Adrenal gland (tissue), 12 donors: ENCODE data around the gene PM20D1. TPM values are rescaled to one million over a fixed set of nuclear protein-coding genes. Genes with fewer than 3 reads are reported as not detected.

ENCODE experiments used
- DNase-seq, 7 donors: peaks; one replicate each; pipeline ENCODE4 v3.0.0-alpha.2; 2019 to 2020
- H3K27ac ChIP-seq, 5 donors: fragments of 200-600 bp; sonication (generic) in 4 of 5; 1 replicate in 3 of 5; 2 replicates in 2 of 5; pipeline versions ENCODE4 v1.5.1 to v1.8.0; 2016 to 2020; ENCODE audit warnings: mild to moderate bottlenecking in 1 of 5
- H3K27me3 ChIP-seq: fragments of 200-600 bp; 2 replicates; pipeline ENCODE4 v1.8.0; 2021
- H3K36me3 ChIP-seq, 2 donors: fragments of 200-600 bp; replicated peaks in 1 of 2; 1 replicate in 1 of 2; 2 replicates in 1 of 2; pipeline versions ENCODE4 v1.5.1 to v1.8.0; 2018 to 2022
- H3K4me1 ChIP-seq, 2 donors: fragments of 200-600 bp; replicated peaks in 1 of 2; 1 replicate in 1 of 2; 2 replicates in 1 of 2; pipeline versions ENCODE4 v1.5.1 to v1.8.0; 2018 to 2021
- H3K4me3 ChIP-seq, 4 donors: fragments of 200-600 bp; sonication (generic) in 3 of 4; one replicate each; pipeline ENCODE4 v1.5.1; 2016 to 2018
- H3K9me3 ChIP-seq, 3 donors: fragments of 200-600 bp; sonication (generic) in 1 of 3; replicated peaks in 1 of 3; 1 replicate in 2 of 3; 2 replicates in 1 of 3; pipeline versions ENCODE4 v1.5.1 to v1.8.0; 2016 to 2021
- POLR2A ChIP-seq, 2 donors: fragments of 450-650 bp; IDR thresholded peaks; one replicate each; pipeline ENCODE4 v1.6.1; 2017; ENCODE audit warnings: antibody characterized with exemption in 2 of 2, mild to moderate bottlenecking in 2 of 2, moderate library complexity in 1 of 2
- WGBS, 4 donors: extraction: QIAGEN DNeasy Blood & Tissue Kit in 2 of 4; methylation state at CpG; one replicate each; pipeline versions ENCODE4 v1.1.5 to v1.1.7; 2013 to 2017; 5-methylcytosine and 5-hydroxymethylcytosine counted together
- intact Hi-C, 2 donors: fragments of 100-400 bp; cut with DNase I; formaldehyde crosslinking; loops; one replicate each; pipeline versions ENCODE4 v1.14.1 to v1.15.0; 2022 to 2023
- polyA plus RNA-seq, 3 donors: library from polyadenylated mRNA; stranded (reverse); fragments of 200-250 nt in 2 of 3; fragments of 350-450 nt in 1 of 3; fragmentation: Illumina TruSeq in 1 of 3; extraction: RNeasy Lipid Tissue Mini Kit (QIAGEN cat#74804) in 1 of 3; gene quantifications; one replicate each; pipeline ENCODE4 v1.2.3, GENCODE V29; 2013 to 2014
- total RNA-seq, 9 donors: library from RNA; depleted of rRNA in 4 of 9; stranded (reverse); fragments of >200 nt in 4 of 9; fragments of 120-200 nt in 1 of 9; fragmentation: NEBNext Ultra II Directional in 1 of 9; extraction: Animal tissue kit (Norgen Biotek cat#: 25700) in 1 of 9; gene quantifications; one replicate each; pipeline versions ENCODE4 v1.1.0 to v1.2.4, GENCODE V29; 2013 to 2023
- TF ChIP-seq, protein P1 (sequence below), 6 experiments: fragments of 450-650 bp in 4 of 6; fragments of 200-600 bp in 2 of 6; sonication (generic) in 1 of 6; IDR thresholded peaks; 1 replicate in 5 of 6; 2 replicates in 1 of 6; pipeline versions ENCODE4 v1.5.1 to v1.8.0; 2016 to 2021; ENCODE audit warnings: antibody characterized with exemption in 6 of 6, mild to moderate bottlenecking in 2 of 6, moderate library complexity in 1 of 6
- donor health status: healthy with polysubstance abuse.
- donor health status: Bipolar disorder and iron deficiency.
- donor health status: DM: yes; HTN: yes; CAD: no.
- donor health status: DM: no; HTN: no; CAD: no.
- donor health status: DM: no; HTN: no; CAD: no.
- donor health status: DM: yes; HTN: yes; CAD: no.

The PM20D1 gene
- total and polyA plus RNA-seq, 12 donors: 0.07 to 1.8 (median 0.48) TPM; not detected in 3

DNA sequence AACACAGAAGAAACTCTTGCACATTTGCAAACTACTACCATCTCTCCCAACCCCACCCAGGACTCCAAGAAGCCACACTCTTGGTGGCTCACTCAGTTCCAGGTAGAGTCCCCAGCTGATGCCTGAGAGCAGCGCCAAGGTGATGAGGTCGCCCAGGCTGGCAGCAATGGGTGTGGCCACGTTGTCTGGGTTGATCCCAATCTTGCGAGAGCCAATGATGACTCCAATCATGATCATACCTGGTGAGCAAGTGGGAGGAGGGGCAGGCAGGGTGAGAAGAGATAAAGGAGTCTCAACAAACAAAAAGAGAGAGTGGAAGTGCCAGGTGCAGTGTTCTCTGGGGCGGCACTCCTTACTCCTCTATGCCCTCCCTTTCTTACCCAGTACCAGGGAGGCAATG, 51.4 kb downstream of the PM20D1 start:
- TF ChIP-seq POLR2A (IDR thresholded peaks at IDR 0.05): no peak
- Histone ChIP-seq H3K4me3 (no peak overlapping the region), H3K27ac (no peak overlapping the region), H3K9me3 (no peaks in the 10 kb centered on the region), H3K27me3 (no peaks in the 10 kb centered on the region), H3K4me1 (no peaks in the 10 kb centered on the region), H3K36me3 (peaks cover 0 to 71% of the 10 kb centered on the region in 2 donors)
- no peak for DNase-seq
- intact Hi-C loops: loop anchor here (5.0 to 10.0 kb wide), 3 partner anchors 109 to 306 kb away; no protein-coding TSS in a partner anchor
- 76 to 95% (median 86%) methylated on average over 5 of the region's 5 CpGs for WGBS, 4 donors

DNA sequence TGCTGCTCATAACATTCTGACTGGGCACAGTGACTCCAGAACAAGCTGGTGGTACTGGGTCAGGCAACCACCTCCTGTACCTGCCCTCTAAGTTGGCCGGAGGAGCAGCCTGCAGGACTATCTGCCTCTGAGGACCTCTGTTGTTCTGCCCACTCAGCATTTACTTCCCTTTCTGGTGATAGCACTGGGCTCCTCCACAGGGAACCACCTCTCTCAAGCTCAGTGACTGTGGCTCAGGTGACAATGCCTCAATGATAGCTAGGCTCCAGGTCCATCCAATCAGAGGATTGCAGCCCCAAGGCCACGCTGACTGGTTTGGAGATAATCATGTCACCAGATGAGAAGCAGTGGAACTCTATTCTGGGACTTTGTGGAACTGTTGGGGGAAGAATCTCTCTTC, 52.8 kb downstream of the PM20D1 start:
- DNase-seq: peak in 1 of 7 donors; percentile 19
- Histone ChIP-seq H3K4me3 (no peak overlapping the region), H3K9me3 (no peaks in the 10 kb centered on the region), H3K4me1 (no peaks in the 10 kb centered on the region), H3K27ac (no peak overlapping the region), H3K27me3 (no peaks in the 10 kb centered on the region), H3K36me3 (peaks cover 0 to 80% of the 10 kb centered on the region in 2 donors)
- TF ChIP-seq POLR2A (IDR thresholded peaks at IDR 0.05): no peak
- TF ChIP-seq, protein P1, sequence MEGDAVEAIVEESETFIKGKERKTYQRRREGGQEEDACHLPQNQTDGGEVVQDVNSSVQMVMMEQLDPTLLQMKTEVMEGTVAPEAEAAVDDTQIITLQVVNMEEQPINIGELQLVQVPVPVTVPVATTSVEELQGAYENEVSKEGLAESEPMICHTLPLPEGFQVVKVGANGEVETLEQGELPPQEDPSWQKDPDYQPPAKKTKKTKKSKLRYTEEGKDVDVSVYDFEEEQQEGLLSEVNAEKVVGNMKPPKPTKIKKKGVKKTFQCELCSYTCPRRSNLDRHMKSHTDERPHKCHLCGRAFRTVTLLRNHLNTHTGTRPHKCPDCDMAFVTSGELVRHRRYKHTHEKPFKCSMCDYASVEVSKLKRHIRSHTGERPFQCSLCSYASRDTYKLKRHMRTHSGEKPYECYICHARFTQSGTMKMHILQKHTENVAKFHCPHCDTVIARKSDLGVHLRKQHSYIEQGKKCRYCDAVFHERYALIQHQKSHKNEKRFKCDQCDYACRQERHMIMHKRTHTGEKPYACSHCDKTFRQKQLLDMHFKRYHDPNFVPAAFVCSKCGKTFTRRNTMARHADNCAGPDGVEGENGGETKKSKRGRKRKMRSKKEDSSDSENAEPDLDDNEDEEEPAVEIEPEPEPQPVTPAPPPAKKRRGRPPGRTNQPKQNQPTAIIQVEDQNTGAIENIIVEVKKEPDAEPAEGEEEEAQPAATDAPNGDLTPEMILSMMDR (IDR thresholded peaks at IDR 0.05): no peak
- intact Hi-C loops: loop anchor here (5.0 to 10.0 kb wide), 3 partner anchors 110 to 308 kb away; no protein-coding TSS in a partner anchor
- 93 to 100% (median 98%) methylated on average over 1 to 2 of the region's 2 CpGs for WGBS, 4 donors

DNA sequence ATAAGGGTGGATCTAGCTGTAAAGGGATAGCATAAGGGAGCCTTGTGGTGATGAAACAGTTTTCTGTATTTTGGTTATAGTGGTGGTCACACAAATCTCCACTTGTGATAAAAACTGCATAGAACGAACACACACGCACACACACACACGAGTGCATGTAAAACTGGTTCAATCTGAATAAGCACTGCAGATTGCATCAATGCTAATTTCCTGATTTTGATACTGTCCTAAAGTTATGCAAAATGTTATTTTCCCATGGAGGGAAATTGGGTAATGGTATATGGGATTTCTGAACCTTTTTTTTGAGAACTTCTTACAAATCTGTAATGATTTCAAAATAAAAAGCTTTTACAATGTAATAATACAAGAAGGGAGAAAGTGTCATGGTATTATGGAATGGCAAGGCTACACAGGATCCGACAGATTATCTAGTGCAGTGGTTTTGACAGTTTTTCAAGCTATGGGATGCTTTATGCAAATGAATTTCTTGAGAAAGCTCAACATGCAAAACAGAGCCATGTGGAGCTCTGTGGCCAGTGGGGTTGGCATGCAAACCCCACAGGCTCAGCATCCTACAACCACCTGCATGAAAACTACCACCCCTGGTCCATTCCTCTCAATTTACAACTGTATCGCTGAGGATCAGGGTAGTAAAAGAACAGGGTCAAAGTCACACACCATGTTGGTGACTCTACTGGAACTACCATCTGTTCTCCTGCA, 55.8 kb downstream of the PM20D1 start:
- no peak for DNase-seq
- H3K4me3 ChIP-seq: no peak overlapping the region
- no peaks in the 10 kb centered on the region for H3K27me3 ChIP-seq
- no peaks in the 10 kb centered on the region for H3K9me3 ChIP-seq
- no peak overlapping the region for H3K27ac ChIP-seq
- TF ChIP-seq POLR2A (IDR thresholded peaks at IDR 0.05): no peak
- TF ChIP-seq, protein P1 (IDR thresholded peaks at IDR 0.05): no peak
- no peaks in the 10 kb centered on the region for H3K4me1 ChIP-seq
- 65 to 77% (median 73%) methylated on average over 5 of the region's 5 CpGs for WGBS, 4 donors
- intact Hi-C loops: loop anchor here (5.0 to 10.0 kb wide), 3 partner anchors 121 to 311 kb away; no protein-coding TSS in a partner anchor
- peaks cover 0 to 73% of the 10 kb centered on the region in 2 donors for H3K36me3 ChIP-seq

DNA sequence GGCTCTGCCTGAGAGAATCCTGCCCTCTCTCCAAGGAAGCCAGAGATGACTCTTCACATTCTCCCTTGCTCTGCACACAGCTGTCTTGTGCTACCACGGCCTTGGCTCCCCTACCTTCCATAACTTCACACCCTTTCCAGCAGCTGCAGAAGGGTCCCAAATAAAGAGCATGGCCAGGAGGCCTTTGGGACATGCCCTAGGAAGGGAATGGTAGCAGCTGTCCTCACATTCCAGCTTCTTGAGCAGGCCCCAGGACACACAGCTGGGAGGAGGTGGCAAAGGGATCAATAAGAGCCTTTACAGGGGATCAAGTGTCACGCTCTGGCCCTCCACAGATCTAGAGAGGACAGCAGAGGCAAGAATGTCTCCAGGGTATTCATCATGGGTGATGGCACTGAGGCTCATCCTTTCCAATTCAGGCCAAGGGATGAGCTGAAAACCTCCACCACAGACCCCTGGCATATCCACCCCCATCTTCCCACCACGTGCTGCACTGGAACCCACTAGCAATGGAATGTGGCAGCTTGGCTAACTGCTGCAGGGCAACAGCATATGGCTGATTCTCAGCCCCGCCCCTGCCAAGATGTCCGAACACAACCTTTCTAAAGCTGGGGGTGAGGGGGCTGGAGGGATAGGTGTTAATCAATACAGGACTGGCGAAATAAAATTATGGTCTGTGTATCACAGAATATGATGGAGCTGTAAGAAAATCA, 56.8 kb downstream of the PM20D1 start:
- Histone ChIP-seq H3K27me3 (no peaks in the 10 kb centered on the region), H3K9me3 (no peaks in the 10 kb centered on the region), H3K4me3 (no peak overlapping the region), H3K4me1 (no peaks in the 10 kb centered on the region), H3K36me3 (peaks cover 0 to 63% of the 10 kb centered on the region in 2 donors), H3K27ac (no peak overlapping the region)
- WGBS, 4 donors: 68 to 94% (median 76%) methylated on average over 6 of the region's 6 CpGs
- intact Hi-C loops: loop anchor here (5.0 to 10.0 kb wide), 3 partner anchors 122 to 312 kb away; no protein-coding TSS in a partner anchor
- DNase-seq: no peak
- TF ChIP-seq, protein P1 (IDR thresholded peaks at IDR 0.05): no peak
- no peak for TF ChIP-seq POLR2A (IDR thresholded peaks at IDR 0.05)
